GM19468 (cell line): ENCODE measurements around the gene MAD1L1.

ENCODE experiments used
- ATAC-seq: cut with Tn5 transposase; IDR thresholded peaks from one replicate; pipeline ENCODE4 v1.9.1; 2021; ENCODE audit warnings: mild to moderate bottlenecking, moderate library complexity, moderate number of reproducible peaks; ENCODE audit not compliant: unreplicated experiment; ENCODE audit errors: extremely low read depth

Gene MAD1L1

DNA sequence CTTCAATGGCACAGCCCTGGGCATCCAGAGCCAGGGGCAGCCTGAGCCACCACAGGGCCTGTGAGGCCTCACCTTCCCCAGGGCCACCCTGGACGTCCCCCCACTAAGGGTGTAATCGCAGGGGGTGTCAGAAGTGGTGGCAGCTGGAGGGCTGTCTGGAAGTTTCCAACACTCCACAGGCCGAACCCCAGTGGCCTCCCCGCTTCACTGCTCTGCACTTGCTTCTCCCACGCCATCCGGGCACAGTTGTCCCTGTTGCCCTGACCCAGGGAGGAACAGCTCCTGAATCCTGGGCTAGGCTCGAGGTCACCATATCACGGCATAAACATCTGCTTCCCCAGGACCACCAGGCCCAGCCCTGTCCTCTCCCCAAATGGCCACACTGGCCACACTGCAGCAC is 276.6 kb downstream of the MAD1L1 start:
- no peak for ATAC-seq

DNA sequence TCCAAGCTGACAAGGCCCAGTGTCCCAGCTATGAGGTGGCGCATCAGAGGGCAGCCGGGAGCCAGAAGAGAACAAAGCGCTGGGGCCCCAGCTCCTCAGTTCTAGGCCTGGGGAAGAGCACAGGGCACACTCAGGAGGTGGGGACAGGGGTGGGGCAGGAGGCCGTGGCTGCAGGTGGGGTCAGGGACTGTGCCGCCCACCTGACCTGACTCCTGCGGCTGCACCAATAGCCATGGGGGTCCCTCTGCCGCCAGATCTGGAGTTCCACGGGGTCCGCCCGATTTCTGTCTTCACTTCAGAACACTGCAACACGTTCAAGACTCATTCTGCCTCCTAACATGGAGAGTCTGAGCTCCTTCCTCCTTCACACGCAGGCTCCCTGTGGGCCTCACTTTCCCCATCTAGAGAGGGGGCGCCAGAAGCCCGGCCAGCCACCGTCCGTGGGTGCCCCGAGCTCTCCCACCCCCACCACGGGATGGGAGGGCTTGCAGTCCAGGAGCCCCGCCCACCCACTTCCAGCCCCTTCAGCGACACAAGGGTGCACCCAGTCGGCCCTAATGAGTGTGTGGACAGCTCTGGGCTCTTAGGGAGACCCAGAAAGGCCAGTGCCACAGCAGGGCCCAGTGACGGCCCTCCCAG is 278.3 kb downstream of the MAD1L1 start:
- no peak for ATAC-seq

DNA sequence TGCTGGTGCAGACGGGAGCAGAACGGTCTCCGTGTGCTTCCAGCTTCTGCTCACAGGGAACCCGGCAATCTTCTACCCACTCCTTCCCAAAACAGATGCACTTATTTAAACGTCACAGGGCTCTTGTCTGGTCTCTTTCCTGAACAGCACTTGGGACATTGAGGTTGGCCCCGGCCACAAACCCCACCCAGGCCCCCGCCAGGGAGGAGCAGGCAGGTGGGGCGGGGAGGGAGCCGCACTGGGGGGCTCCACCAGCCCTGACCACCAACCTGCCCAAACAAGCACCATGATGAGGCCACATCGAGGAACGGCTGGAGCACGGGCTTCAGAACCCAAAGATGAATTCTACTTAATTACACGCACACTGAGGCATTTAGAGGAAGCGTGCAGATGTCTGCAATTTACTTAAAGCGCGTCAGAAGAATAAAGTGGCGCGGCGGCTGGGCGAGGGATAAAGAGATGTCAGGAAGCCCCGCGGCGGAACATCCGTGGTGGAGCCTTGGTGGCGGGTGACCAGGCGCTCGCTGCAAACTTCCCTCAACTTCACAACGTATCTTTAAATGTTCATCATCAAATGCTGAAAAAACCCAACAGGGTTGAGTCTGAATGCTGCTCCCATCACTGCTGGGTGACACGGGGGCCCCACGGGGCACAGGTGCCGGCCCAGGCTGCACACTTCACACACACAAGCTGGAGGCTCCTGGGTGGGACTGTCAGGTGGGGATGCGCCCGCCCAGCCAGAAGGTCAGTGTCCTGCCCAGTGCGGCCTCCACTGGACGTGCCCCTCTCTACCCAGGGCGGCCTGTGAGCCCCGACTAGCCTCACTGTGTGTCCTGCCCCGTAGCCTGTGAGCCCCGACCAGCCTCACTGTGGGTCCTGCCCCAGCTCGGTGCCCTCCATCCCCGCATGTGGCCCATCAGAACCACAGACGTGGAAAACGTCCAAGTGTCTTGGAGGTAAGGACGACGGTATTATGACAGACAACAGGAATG is 279.2 kb downstream of the MAD1L1 start:
- no peak for ATAC-seq

DNA sequence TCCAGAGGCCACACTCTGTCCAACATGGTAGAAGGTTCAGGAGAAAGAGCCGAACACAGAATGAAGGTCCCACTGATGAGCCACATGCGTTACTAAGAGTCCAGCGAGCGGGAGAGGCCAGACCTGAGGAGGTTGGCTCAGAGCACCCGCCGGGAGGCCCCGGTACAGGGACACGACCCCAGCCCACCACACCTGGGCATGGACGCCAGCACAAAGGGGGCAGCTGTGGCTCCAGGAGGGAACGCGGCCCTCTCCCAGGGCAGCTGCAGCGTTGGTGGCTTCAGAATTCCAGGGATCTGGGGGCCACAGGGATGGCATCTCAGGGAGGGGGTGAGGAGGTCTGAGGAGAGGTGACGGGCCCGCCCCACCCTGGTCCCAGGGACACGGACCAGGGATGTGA is 280.0 kb downstream of the MAD1L1 start:
- ATAC-seq = no peak

DNA sequence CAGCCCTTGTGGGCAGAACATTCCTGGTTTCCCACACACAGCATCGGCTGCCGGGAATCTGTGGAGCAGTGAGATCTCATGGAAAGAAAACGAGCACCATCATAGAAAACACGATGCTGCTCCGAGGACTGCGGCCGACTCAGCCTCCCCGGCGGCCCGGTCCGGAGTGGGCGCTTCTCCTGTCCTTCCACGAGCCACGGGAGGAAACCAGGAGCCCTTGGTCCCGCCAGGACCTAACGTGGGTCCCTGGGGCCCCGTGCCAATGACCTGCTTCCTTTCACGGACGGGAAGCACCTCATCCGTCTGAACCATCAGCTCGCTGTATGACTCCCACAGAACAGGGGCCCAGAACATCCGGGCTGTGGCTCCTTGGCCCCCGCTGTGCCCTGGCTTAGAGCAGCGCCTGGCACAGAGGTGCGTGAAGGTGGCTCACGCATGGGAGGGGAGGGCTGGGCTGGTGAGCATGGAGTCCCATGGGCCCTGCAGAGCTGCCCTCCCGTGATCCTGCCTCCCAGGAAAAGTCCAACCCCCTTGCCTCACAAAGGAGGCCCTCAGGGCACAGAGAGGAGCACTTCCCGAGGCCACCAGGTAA is 280.5 kb downstream of the MAD1L1 start:
- ATAC-seq = no peak

DNA sequence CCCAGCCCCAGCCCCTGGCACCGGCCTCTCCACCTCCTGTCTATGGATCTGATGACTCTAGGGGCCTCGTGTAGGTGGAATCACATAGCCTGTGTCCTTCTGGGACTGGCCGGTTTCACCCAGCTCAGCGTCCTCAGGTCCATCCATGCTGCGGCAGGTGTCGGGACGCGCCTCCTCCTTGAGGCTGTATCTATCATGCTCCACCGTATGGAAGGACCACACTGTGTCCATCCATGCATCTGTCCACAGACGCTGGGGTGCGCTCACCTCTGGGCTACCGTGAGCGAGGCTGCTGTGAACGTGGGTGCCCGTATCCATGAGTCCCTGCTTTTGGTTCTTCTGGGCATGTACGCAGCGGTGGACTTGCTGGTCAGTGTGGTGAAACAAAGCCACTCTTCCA is 281.1 kb downstream of the MAD1L1 start:
- no peak for ATAC-seq

DNA sequence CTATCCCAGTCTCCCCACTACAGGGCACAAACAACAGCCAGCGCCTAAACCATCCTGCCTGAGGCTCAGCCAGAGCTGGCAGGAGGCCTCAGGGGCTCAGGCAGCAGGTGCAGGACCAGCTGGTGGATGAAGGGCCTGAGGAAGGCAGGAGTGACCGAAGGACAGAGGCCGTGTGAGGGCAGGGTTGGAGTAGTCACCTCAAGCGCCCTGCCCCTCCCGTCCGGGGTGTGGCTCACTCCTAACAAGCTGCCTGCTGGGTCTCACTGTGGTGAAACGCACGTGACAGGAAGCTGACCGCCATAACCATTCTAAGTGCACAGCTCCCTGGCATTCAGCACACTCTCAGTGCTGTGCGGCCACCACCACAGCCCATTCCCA is 281.6 kb downstream of the MAD1L1 start:
- no peak for ATAC-seq

DNA sequence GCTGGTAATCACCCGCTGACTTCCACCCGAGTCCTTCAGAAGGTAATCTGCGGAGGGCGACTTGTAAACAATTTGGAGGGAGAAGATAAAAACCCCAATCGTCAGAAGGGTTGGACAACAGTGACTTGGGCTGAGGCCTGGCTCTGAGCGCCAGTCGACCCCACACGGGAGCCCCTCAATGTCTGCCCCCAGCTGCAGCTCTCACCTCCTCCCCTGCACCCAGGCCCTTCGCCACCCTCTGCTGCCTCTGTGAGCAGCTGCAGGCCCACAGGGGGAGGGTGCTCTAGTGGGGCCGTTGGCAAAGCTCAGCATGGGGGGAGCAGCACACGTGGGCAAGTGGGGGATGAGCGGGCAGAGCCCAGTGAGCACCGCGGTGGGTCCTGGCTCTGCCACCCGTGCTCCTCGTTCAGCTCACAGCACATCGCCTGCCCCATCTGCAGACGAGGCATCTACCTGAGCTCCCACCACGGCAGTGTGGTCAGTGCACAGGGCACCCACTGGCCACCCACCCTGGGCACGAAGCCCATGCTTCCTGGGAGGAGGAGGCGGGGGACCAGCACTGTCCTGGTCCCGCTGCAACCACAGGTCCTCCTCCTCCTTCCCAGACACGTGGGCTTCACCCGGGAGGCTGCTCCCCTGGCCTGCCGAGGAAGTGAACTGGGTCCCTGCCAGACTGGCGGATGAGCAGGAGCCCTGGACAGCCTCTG is 282.1 kb downstream of the MAD1L1 start:
- ATAC-seq = no peak

DNA sequence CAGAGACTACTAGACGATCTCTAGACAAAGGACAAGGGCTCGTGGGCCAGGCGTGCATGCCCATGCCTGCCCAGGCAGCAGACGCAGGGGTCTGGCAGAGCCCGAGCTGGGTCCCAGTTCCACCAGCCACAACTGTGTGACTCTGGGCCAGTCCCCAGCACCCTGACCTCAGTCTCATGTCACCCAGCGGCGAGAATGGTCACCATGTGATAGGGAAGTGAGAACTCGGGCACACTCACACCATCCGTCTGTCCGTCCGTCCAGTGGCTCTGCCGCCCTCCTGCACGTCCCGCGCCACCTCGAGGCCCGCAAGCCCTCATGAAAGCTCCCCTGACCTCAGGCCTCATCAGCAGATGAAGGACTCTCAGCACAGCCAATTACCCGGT is 282.7 kb downstream of the MAD1L1 start:
- ATAC-seq = no peak

DNA sequence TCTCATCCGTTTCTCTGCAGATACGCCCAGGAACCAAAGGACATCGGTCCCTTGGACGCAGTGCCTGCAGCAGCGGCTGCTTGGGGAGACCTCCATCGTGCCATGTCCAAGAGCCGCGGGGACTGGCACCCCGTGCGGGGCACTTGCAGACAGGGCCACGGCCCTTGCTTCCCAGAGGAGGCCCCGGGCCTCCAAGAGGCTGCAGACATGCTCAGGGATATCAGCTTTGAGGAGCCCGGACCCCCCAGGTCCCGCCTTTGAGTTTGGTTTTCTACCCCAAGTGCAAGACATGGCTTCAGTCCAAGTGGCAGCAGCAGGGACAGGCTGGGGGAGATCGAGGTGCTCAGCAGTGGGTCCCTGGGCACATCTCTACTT is 283.1 kb downstream of the MAD1L1 start:
- ATAC-seq = no peak

DNA sequence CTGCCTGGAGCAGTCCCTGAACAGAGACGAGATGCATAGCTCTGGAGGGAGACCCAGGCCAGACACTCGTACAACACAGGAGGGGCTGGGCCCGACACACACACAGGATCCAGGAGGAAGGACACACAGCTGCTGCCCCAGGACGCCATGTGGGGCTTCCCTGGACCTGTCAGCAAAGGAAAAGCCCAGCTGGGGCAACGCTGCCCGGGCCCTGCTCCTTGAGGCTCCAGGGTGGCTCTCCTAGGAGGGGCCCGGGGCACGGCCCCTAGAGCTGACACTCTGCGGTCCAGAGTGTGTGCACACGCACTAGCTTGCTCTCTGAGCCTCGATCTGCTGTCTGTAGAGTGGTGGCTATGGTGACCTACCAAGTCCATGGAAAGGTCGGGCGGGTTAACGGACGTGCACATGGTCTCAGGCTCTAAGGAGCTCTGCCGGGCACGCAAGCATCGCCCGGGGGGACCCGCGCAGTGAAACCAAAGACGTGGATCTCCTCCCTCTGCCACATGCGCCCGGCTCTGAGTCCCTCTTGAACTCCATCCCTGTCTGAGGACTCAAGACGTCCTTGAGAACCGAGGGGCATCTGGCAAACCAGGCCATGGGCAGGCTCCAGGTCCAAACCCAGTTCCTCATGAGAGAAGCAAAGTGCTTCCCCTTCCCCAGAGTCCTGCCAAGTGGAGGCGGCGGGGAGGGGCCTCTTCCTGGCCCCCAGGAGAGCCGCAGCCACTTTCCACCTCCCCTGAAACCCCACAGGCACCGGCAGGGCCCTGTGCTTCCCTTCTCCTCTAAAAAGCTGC is 283.7 kb downstream of the MAD1L1 start:
- no peak for ATAC-seq

DNA sequence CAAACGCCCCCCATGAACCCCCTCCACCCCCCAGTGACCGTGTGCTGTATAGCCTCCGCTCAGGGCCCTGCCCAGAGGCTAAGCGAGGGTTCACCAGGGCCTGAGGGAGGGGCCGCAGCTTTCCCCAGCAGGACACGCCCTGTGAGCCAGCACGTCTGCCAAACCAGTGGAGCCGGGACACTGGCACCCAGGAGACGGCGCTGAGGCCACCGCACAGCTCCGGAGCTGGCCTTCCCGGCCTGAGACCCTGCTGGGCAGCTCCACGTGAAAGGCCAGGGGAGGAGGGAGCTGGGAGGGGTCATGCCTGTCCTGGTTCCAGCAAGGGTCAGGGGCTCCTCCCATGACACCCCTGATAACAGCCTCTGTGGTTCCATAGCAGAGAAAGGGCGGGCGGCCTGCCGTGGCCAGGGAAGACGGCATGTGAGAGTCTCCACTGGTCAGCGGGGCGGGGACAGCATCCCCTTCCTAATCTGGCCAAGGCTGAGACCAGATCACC is 284.4 kb downstream of the MAD1L1 start:
- no peak for ATAC-seq

DNA sequence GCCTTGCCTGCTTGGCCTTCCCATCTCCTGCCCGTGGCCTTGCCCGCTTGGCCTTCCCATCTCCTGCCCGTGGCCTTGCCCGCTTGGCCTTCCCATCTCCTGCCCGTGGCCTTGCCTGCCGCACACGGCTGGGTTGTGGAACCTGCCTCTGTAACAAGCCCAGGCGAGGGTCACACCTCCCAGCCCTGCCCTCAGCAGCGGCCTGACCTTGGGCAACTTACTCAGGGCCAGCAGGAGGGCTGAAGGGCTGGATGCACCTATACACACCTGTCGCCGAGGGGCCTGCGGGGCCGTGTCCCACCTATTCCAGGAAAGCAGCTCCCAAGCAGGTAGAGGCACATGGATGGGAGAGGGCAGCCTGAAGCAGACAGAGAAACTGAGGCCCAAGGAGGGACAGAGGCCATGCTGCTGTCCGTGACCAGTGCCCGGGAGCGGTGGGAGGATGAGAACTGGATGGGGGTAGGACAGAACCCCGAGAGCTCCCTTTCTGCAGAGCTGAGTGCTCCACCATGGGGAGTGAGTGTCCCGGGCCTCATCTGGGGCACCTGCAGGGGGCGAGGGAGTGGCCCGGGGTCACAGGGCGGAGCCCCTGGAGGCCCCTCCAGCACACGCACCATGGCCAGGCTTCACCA is 285.0 kb downstream of the MAD1L1 start:
- ATAC-seq = no peak

DNA sequence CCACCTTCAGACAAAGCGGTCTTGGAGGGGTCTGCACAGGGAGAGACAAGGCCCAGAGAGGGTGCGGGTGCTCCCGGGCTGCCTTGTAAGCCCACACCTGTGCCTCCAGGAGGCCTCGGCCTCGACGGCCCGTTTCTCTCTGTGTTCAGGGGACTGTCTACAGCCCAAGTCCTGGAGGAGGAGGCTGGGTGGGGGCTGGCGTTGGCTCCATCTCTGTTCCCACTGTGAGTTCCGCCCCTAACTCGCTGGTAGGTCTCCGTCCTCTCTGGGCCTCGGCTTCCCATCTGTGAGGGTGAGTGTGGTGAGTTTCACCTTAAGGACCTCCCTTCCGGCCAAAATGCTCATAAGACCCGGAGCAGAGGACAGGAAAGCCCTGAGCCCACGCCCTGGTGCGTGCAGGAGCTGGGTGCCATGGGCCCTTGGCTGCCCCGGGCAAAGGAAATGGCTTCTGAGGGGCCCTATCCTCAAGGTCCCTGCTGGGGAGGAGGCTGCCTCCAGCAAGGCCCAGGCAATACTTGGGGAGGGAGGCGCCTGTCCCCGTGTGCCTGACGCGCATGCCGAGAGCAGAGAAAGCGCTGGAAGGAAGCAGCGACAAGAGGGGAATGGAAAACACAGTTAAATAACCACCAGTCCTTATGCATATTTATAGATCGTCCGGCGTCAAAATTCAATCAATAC is 285.8 kb downstream of the MAD1L1 start:
- ATAC-seq = no peak

DNA sequence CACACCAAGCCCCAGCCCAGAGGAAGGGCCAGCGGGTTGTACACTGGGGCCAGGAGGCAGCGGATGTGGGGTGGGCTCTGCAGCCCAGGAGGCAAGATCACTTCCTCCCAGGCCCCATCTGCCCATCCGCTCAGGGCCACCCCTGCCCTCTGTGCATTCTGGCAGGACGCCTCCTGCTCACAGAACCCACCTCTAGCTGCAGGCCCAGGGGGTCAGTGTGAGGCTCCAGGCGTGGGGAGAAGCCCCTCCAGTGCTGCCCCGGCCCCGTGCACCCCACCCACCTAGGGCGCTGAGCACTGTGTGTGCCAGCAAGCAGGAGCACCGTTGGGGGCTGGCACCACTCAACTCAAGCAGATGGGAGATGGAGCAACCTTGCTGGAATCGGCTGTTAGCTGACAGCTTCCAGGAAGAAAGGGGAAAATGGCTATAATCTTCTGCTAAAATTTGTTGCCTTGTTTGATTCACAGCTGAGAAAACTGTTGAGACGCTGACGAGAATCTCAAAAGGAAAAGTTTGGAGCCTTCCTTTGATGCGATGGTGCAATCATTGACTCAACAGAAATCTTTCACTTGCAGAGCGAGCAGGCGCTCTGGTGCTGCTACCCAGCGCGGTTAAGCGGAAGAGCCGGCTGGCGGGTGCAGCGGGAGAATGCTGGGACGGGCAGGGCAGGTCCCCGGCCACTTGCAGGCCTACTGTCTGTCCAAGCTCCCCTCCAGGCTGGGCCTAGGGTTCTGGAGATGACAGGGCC is 286.5 kb downstream of the MAD1L1 start:
- ATAC-seq = no peak

DNA sequence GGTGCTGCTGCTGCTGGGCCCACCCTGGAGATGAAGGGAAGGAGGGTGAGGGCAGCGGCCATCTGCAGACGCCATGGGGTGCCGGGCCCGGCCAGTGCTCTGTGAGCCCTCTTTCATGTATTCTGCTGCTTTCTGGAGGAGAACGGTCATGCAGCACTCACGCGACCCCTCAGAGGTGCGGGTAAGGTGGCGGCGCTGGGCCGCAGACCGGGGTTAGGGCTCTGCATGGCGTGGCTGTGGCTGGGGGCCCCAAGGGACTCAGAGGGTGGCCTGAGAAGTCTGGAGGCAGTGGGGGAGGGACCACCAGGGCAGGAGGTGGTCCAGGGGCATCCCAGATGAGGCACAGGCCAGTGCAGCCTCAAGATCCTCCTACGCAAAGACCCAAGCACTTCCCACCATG is 287.2 kb downstream of the MAD1L1 start:
- no peak for ATAC-seq

DNA sequence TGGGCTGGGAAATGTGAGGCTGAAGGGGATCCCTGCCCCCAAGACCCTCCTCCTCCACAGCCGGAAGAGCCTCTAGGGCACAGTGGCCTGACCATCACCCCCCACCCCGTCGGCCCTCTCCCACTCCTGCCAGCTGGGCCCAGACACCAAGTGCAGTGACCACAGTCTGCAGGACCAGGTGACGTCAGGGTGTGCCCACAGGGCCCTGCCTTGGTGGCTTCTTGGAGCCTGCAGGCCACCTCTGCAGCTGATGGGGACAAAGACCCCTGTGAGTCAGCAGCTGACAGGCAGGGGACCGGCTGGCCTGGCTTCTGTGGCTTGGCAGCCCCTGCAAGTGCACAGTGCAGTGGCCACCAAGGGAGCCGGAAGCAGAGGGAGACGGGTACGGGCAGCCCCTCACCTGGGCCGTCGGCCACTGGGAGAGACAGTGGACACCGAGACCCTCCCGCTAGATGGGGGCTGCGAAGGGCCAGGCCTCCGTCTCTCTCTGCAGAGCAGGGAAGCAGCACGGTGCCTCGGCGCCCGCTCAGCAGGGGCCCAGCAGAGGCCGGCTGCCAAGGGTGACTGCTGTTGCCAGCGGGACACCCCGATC is 288.0 kb downstream of the MAD1L1 start:
- no peak for ATAC-seq
